ENCODE measurements around the gene SND1.

SND1 gene

DNA sequence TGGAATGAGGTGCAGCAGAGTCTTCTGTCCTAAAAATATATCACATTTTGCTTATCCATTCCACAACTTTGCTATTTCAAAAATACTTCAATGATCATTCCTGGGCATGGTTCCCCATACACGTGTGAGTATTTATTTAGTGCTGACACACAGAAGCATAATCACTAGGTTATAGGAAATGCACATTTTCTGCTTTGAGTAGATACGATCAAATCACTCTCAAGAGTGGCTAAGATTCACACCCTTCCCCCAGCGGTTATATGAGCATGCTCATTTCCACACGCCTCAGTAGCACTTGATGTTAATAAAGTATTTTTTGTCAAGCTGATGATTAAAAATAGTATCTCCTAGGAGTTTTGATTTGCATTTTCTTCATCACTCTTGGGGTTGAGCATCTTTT, 472.8 kb downstream of the SND1 start:
- TF ChIP-seq ZNF384 (IDR thresholded peaks at IDR 0.05) (no peak), L3MBTL2 (conservative IDR thresholded peaks at IDR 0.05) (no peak), BHLHE40 (IDR thresholded peaks at IDR 0.05; ENCODE audit: borderline replicate concordance) (no peak), CTBP1 (IDR thresholded peaks at IDR 0.05; ENCODE audit: borderline replicate concordance) (no peak), ELF4 (IDR thresholded peaks at IDR 0.05) (no peak), SP1 (IDR thresholded peaks at IDR 0.05) (no peak), NFRKB (IDR thresholded peaks at IDR 0.05) (no peak), HDGF (IDR thresholded peaks at IDR 0.05; ENCODE audit: borderline replicate concordance) (no peak), SUZ12 (IDR thresholded peaks at IDR 0.05) (no peak), FOXA1 (IDR thresholded peaks at IDR 0.05) (no peak), PKNOX1 (IDR thresholded peaks at IDR 0.05) (no peak), FOXM1 (IDR thresholded peaks at IDR 0.05; ENCODE audit: borderline replicate concordance) (no peak), TARDBP (IDR thresholded peaks at IDR 0.05) (no peak)
- DNase-seq (ENCODE audit: extremely low spot score), result no peak
- ChIA-PET CTCF (no interaction called here), POLR2A (no interaction called here)

DNA sequence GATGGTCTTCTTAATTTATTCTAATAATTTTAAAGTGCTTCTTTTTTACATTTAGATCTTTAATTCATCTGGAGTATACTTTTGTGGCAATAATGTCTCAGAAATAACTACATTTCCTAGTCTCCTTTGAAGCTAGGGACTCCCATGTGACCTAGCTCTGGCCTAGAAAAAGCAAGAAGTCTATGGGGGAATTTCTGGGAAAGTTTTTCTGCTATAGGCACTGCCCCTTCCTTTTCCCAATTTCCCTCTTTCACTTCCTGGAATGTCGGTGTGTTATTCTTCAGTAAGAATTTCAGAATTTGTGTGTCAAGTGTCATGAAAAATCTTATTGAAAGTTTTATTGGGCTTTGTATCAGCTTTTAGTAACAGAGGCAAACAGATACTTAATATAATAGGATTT, 473.8 kb downstream of the SND1 start:
- DNase-seq (ENCODE audit: extremely low spot score), result no peak
- ChIA-PET POLR2A (no interaction called here), CTCF (interaction anchor here (1.0 to 1.4 kb wide), 2 partner anchors 10 to 42 kb away, joined by 3 to 5 read pairs; no protein-coding TSS in a partner anchor)
- TF ChIP-seq TARDBP (IDR thresholded peaks at IDR 0.05), result no peak

GRCh38 chr7:128128401-128128800, 476.4 kb downstream of the SND1 start:
- TF ChIP-seq FOXA1 (IDR thresholded peaks at IDR 0.05), result no peak
- TF ChIP-seq NFRKB (IDR thresholded peaks at IDR 0.05), result no peak
- TF ChIP-seq HDGF (IDR thresholded peaks at IDR 0.05; ENCODE audit: borderline replicate concordance), result no peak
- TF ChIP-seq PKNOX1 (IDR thresholded peaks at IDR 0.05), result no peak
- no peak for TF ChIP-seq SUZ12 (IDR thresholded peaks at IDR 0.05)
- no peak for TF ChIP-seq ARNT (IDR thresholded peaks at IDR 0.05)
- TF ChIP-seq ZNF384 (IDR thresholded peaks at IDR 0.05), result no peak
- no peak for TF ChIP-seq TARDBP (IDR thresholded peaks at IDR 0.05)
- TF ChIP-seq CTBP1 (IDR thresholded peaks at IDR 0.05; ENCODE audit: borderline replicate concordance), result no peak
- no peak for TF ChIP-seq LEF1 (IDR thresholded peaks at IDR 0.05; ENCODE audit: borderline replicate concordance)
- TF ChIP-seq BHLHE40 (IDR thresholded peaks at IDR 0.05; ENCODE audit: borderline replicate concordance), result no peak
- no peak for TF ChIP-seq FOXM1 (IDR thresholded peaks at IDR 0.05; ENCODE audit: borderline replicate concordance)
- TF ChIP-seq ELF4 (IDR thresholded peaks at IDR 0.05), result no peak
- TF ChIP-seq SP1 (IDR thresholded peaks at IDR 0.05), result no peak
- no peak for TF ChIP-seq L3MBTL2 (conservative IDR thresholded peaks at IDR 0.05)
- no peak for TF ChIP-seq FOXK2 (IDR thresholded peaks at IDR 0.05)
- POLR2A ChIA-PET, result no interaction called here
- CTCF ChIA-PET, result interaction anchor here (0.6 to 1.4 kb wide), 2 partner anchors 9 to 81 kb away, joined by 3 to 5 read pairs; no protein-coding TSS in a partner anchor
- DNase-seq (ENCODE audit: extremely low spot score), result no peak

- ChIA-PET CTCF (no interaction called here), POLR2A (no interaction called here)
- TF ChIP-seq LEF1 (IDR thresholded peaks at IDR 0.05; ENCODE audit: borderline replicate concordance), result no peak
- TF ChIP-seq BHLHE40 (IDR thresholded peaks at IDR 0.05; ENCODE audit: borderline replicate concordance), result no peak
- no peak for TF ChIP-seq FOXM1 (IDR thresholded peaks at IDR 0.05; ENCODE audit: borderline replicate concordance)
- TF ChIP-seq ELF4 (IDR thresholded peaks at IDR 0.05), result no peak
- TF ChIP-seq ARNT (IDR thresholded peaks at IDR 0.05), result no peak
- TF ChIP-seq TARDBP (IDR thresholded peaks at IDR 0.05), result no peak
- no peak for TF ChIP-seq NFRKB (IDR thresholded peaks at IDR 0.05)
- no peak for TF ChIP-seq SP1 (IDR thresholded peaks at IDR 0.05)
- no peak for TF ChIP-seq PKNOX1 (IDR thresholded peaks at IDR 0.05)
- no peak for TF ChIP-seq FOXA1 (IDR thresholded peaks at IDR 0.05)
- no peak for TF ChIP-seq HDGF (IDR thresholded peaks at IDR 0.05; ENCODE audit: borderline replicate concordance)
- no peak for TF ChIP-seq CTBP1 (IDR thresholded peaks at IDR 0.05; ENCODE audit: borderline replicate concordance)
- no peak for TF ChIP-seq FOXK2 (IDR thresholded peaks at IDR 0.05)
- TF ChIP-seq SUZ12 (IDR thresholded peaks at IDR 0.05), result no peak
- no peak for TF ChIP-seq L3MBTL2 (conservative IDR thresholded peaks at IDR 0.05)
- no peak for TF ChIP-seq ZNF384 (IDR thresholded peaks at IDR 0.05)
- DNase-seq (ENCODE audit: extremely low spot score), result no peak
These were observed 477.4 kb downstream of the SND1 start for GRCh38 chr7:128129224-128129864.

DNA sequence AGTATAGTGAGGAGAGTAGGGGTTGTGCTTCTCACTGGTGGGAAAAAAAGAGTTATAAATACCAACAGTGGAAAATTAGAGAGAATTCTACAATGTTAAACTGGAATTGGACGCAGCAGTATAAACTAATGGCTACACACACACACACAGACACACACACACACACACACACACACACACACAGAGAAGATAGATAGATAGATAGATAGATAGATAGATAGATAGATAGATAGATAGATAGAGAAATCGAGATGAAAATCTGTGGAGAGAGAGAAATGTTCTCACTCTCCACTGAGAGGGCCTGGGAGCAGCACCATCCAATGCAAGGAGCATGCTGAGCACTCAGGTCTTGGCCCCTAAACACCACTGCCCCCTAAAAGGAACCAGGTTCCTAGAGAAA, 479.1 kb downstream of the SND1 start:
- ChIA-PET POLR2A (no interaction called here), CTCF (interaction anchor here (0.6 kb wide), 1 partner anchor 10 kb away, joined by 3 read pairs; no protein-coding TSS in a partner anchor)
- no peak for DNase-seq (ENCODE audit: extremely low spot score)
- TF ChIP-seq SUZ12 (IDR thresholded peaks at IDR 0.05) (no peak), LEF1 (IDR thresholded peaks at IDR 0.05; ENCODE audit: borderline replicate concordance) (no peak), FOXK2 (IDR thresholded peaks at IDR 0.05) (no peak), ARNT (IDR thresholded peaks at IDR 0.05) (no peak), ZNF384 (IDR thresholded peaks at IDR 0.05) (no peak), TARDBP (IDR thresholded peaks at IDR 0.05) (no peak), NFRKB (IDR thresholded peaks at IDR 0.05) (no peak), FOXM1 (IDR thresholded peaks at IDR 0.05; ENCODE audit: borderline replicate concordance) (no peak), CTBP1 (IDR thresholded peaks at IDR 0.05; ENCODE audit: borderline replicate concordance) (no peak), HDGF (IDR thresholded peaks at IDR 0.05; ENCODE audit: borderline replicate concordance) (no peak), BHLHE40 (IDR thresholded peaks at IDR 0.05; ENCODE audit: borderline replicate concordance) (no peak), PKNOX1 (IDR thresholded peaks at IDR 0.05) (no peak)
